Esophagus muscularis mucosa (tissue), 4 donors: ENCODE results near the gene CCDC160. TPM values are rescaled to one million over a fixed set of nuclear protein-coding genes. Genes with fewer than 3 reads are reported as not detected.
"Not testable (repeated sequence)": the region's sequence is repeated elsewhere in the genome, so short reads cannot be mapped to it uniquely, and the experiment has no call there.

Source experiments
- DNase-seq: peaks from one replicate; pipeline ENCODE4 v3.0.0-alpha.2; 2017; ENCODE audit errors: extremely low spot score
- H3K27ac ChIP-seq, 4 donors: fragments of 200-600 bp; sonication (generic); replicated peaks in 1 of 4; 1 replicate in 3 of 4; 2 replicates in 1 of 4; pipeline ENCODE4 v1.5.1; 2016 to 2019; ENCODE audit warnings: mild to moderate bottlenecking in 1 of 4
- H3K27me3 ChIP-seq, 4 donors: fragments of 200-600 bp; sonication (generic); one replicate each; pipeline versions ENCODE4 v1.5.1 to v1.6.0; 2016 to 2019
- H3K36me3 ChIP-seq, 4 donors: fragments of 200-600 bp; sonication (generic); one replicate each; pipeline ENCODE4 v1.5.1; 2016 to 2019
- H3K4me1 ChIP-seq, 4 donors: fragments of 200-600 bp; sonication (generic); one replicate each; pipeline ENCODE4 v1.5.1; 2016 to 2019
- H3K4me3 ChIP-seq, 4 donors: fragments of 200-600 bp; sonication (generic); 1 replicate in 2 of 4; 2 replicates in 2 of 4; pipeline ENCODE4 v1.5.1; 2016 to 2019; ENCODE audit warnings: mild to moderate bottlenecking in 4 of 4, moderate library complexity in 1 of 4
- H3K9me3 ChIP-seq, 4 donors: fragments of 200-600 bp; sonication (generic); 1 replicate in 3 of 4; 2 replicates in 1 of 4; pipeline ENCODE4 v1.5.1; 2016 to 2019
- EP300 ChIP-seq: sonication (generic); formaldehyde crosslinking; IDR thresholded peaks from one replicate; pipeline ENCODE4 v1.6.1; 2017; ENCODE audit warnings: antibody characterized with exemption
- POLR2A ChIP-seq: fragments of 450-650 bp; IDR thresholded peaks from one replicate; pipeline ENCODE4 v1.6.1; 2017; ENCODE audit warnings: antibody characterized with exemption, moderate library complexity, mild to moderate bottlenecking, low read depth
- POLR2AphosphoS5 ChIP-seq, 2 donors: sonication (generic); formaldehyde crosslinking; IDR thresholded peaks; one replicate each; pipeline ENCODE4 v1.6.1; 2017; ENCODE audit warnings: antibody characterized with exemption in 2 of 2
- WGBS: methylation state at CpG from one replicate; pipeline ENCODE4 v1.1.5; 2018; 5-methylcytosine and 5-hydroxymethylcytosine counted together
- intact Hi-C: fragments of 100-400 bp; cut with DNase I; formaldehyde crosslinking; loops from one replicate; pipeline ENCODE4 v1.15.1; 2023
- total RNA-seq, 4 donors: library from RNA; depleted of rRNA; stranded (reverse); fragments of >200 nt; gene quantifications; one replicate each; pipeline versions ENCODE4 v1.1.0 to v1.2.1, GENCODE V29; 2016
- TF ChIP-seq, protein P1 (sequence below), 3 experiments: fragments of 200-600 bp in 2 of 3; fragments of 450-650 bp in 1 of 3; sonication (generic) in 2 of 3; IDR thresholded peaks; one replicate each; pipeline ENCODE4 v1.5.1; 2017 to 2019; ENCODE audit warnings: antibody characterized with exemption in 3 of 3, mild to moderate bottlenecking in 2 of 3, moderate library complexity in 1 of 3

The CCDC160 gene
- total RNA-seq, 4 donors from 2014 or later: not detected

DNA sequence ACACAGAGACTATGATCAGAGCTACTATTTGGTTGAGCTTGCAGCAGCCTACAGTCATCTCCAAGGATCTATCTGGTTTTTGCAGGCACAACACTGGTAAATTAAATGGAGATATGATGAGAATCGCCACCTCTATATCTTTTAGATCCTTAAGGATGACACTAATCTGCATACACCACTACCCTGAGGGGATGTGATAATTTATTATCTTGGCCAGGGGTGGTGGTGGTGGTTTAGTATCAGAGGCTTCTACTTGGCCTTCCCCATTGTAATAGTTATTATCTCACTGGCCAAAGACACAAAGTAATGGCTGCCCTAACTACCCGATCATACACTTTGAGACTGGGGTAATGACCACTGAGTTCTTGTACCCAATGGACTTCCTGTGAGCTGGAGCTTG lies 21.2 kb downstream of the CCDC160 start:
- intact Hi-C loops: no loop called here

DNA sequence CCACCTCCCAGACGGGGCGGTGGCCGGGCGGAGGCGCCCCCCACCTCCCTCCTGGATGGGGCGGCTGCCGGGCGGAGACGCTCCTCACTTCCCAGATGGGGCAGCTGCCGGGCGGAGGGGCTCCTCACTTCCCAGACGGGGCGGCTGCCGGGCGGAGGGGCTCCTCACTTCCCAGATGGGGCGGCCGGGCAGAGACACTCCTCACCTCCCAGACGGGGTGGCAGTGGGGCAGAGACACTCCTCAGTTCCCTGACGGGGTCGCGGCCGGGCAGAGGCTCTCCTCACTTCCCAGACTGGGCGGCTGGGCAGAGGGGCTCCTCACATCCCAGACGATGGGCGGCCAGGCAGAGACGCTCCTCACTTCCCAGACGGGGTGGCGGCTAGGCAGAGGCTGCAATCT lies 49.0 kb downstream of the CCDC160 start:
- H3K36me3 ChIP-seq, H3K9me3 ChIP-seq, intact Hi-C loops, DNase-seq, H3K27ac ChIP-seq, H3K27me3 ChIP-seq, H3K4me1 ChIP-seq, H3K4me3 ChIP-seq: not testable (repeated sequence)
- no CpG with 5 or more reads among the region's 28 CpGs for WGBS

More for the DNA sequence above, 21.2 kb downstream of the CCDC160 start:
- Histone ChIP-seq H3K27me3 (no peaks in the 10 kb centered on the region), H3K27ac (no peak overlapping the region), H3K36me3 (no peaks in the 10 kb centered on the region), H3K4me3 (no peak overlapping the region), H3K4me1 (no peaks in the 10 kb centered on the region), H3K9me3 (no peaks in the 10 kb centered on the region)
- 71% methylated on average over 2 of the region's 2 CpGs for WGBS
- no peak for DNase-seq
- TF ChIP-seq POLR2AphosphoS5 (IDR thresholded peaks at IDR 0.05) (no peak), POLR2A (no peak), EP300 (no peak)
- TF ChIP-seq, protein P1, sequence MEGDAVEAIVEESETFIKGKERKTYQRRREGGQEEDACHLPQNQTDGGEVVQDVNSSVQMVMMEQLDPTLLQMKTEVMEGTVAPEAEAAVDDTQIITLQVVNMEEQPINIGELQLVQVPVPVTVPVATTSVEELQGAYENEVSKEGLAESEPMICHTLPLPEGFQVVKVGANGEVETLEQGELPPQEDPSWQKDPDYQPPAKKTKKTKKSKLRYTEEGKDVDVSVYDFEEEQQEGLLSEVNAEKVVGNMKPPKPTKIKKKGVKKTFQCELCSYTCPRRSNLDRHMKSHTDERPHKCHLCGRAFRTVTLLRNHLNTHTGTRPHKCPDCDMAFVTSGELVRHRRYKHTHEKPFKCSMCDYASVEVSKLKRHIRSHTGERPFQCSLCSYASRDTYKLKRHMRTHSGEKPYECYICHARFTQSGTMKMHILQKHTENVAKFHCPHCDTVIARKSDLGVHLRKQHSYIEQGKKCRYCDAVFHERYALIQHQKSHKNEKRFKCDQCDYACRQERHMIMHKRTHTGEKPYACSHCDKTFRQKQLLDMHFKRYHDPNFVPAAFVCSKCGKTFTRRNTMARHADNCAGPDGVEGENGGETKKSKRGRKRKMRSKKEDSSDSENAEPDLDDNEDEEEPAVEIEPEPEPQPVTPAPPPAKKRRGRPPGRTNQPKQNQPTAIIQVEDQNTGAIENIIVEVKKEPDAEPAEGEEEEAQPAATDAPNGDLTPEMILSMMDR (IDR thresholded peaks at IDR 0.05): no peak

DNA sequence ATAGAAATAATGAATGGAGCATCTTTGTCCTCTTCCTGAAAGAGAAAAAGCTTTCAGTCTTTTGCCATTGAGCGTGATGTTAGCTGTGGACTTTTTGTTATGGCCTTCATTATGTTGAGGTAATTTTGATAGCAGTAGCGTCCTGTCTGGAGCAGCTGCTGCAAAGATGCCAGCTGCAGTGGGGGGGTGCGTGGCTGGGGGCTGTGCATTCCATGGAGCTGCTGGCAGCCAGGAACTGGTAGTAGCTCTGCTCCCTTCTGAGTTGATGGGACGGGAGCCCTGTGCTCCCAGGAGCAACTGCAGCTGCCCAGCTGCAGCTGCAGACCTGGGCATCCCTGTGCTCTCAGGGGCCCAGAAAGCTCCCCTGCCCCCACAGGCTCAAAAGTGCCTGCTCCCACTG lies 50.4 kb downstream of the CCDC160 start:
- H3K4me3 ChIP-seq: no peak overlapping the region
- no peaks in the 10 kb centered on the region for H3K36me3 ChIP-seq
- DNase-seq: no peak
- no peak overlapping the region for H3K27ac ChIP-seq
- H3K4me1 ChIP-seq: no peaks in the 10 kb centered on the region
- no peaks in the 10 kb centered on the region for H3K27me3 ChIP-seq
- intact Hi-C loops: no loop called here
- WGBS: 35% methylated on average over 3 of the region's 4 CpGs
- peaks cover 0 to 6% (median 0%) of the 10 kb centered on the region in 4 donors for H3K9me3 ChIP-seq
- TF ChIP-seq POLR2A (no peak), POLR2AphosphoS5 (IDR thresholded peaks at IDR 0.05) (no peak), EP300 (no peak)
- TF ChIP-seq, protein P1 (IDR thresholded peaks at IDR 0.05): no peak

DNA sequence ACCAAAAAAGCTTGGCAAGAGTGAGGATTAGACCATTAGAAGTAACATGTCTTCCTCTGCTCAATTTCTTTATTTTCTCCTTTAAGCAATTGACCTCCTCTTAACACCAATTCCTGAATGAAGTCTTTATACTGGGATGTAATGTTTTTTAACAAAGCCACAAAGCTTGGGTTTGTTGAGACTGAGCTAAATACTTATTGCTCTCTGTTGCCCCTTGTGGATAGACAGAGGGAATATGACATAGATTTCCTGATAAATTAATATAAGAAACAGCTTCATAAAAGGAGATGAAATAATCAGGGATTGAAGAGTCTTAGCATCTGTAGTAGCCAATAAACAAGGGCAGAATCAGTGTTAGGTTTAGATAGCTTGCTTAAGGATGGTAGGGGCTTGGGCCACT lies 57.6 kb downstream of the CCDC160 start:
- H3K4me3 ChIP-seq: no peak overlapping the region
- TF ChIP-seq POLR2AphosphoS5 (IDR thresholded peaks at IDR 0.05) (no peak), POLR2A (no peak), EP300 (no peak)
- TF ChIP-seq, protein P1 (IDR thresholded peaks at IDR 0.05): no peak

More for the DNA sequence above, 57.6 kb downstream of the CCDC160 start:
- no peaks in the 10 kb centered on the region for H3K36me3 ChIP-seq
- no peaks in the 10 kb centered on the region for H3K27me3 ChIP-seq
- H3K9me3 ChIP-seq: peaks cover 0 to 18% (median 0%) of the 10 kb centered on the region in 4 donors
- intact Hi-C loops: no loop called here
- no peaks in the 10 kb centered on the region for H3K4me1 ChIP-seq
- no peak for DNase-seq
- no peak overlapping the region for H3K27ac ChIP-seq

Other genes with a start within 250 kb of the CCDC160 start
- 10 to 100 TPM in 1 of 4 donors, 1 to 10 TPM in 3; 8.0 to 10.1 (median 9.7) TPM for gene PHF6, start 136.1 kb downstream of the CCDC160 start, total RNA-seq
- gene HPRT1, start 223.0 kb downstream of the CCDC160 start, total RNA-seq: 10 to 100 TPM in 2 of 4 donors, 1 to 10 TPM in 2; 5.8 to 10.8 (median 9.2) TPM